HFF-Myc (cell line): ENCODE data around the gene FDPS.
A peak's percentile ranks its signal among the peaks of the same experiment; 100 is the strongest.

Experiments
- DNase-seq: peaks from one replicate; pipeline ENCODE4 v3.0.0-alpha.2; 2011; ENCODE audit warnings: low read depth; ENCODE audit errors: extremely low read depth
- H3K4me3 ChIP-seq: replicated peaks from 2 replicates; pipeline ENCODE4 v1.5.1; 2011; ENCODE audit warnings: low read depth, mild to moderate bottlenecking, control low read depth, low read length
- TF ChIP-seq, protein P1 (sequence below): IDR thresholded peaks from 2 replicates; pipeline ENCODE4 v1.5.1; 2012; ENCODE audit warnings: mild to moderate bottlenecking, low read depth, low read length, control low read depth; ENCODE audit errors: missing control alignments

The FDPS gene

DNA sequence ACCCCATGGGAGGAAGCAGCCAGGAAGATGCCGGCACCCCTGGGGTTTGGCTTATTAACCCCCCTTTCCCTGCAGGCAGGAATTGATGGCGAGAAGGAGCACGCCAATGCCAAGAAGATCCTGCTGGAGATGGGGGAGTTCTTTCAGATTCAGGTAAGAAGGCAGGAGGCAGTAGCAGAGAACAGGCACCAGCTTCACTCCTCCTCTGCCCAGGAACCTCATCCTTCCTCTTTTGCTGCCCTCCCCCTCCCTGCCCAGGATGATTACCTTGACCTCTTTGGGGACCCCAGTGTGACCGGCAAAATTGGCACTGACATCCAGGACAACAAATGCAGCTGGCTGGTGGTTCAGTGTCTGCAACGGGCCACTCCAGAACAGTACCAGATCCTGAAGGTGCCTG, 10.9 kb downstream of the FDPS start:
- no peak for DNase-seq
- H3K4me3 ChIP-seq: no peak overlapping the region
- TF ChIP-seq, protein P1, sequence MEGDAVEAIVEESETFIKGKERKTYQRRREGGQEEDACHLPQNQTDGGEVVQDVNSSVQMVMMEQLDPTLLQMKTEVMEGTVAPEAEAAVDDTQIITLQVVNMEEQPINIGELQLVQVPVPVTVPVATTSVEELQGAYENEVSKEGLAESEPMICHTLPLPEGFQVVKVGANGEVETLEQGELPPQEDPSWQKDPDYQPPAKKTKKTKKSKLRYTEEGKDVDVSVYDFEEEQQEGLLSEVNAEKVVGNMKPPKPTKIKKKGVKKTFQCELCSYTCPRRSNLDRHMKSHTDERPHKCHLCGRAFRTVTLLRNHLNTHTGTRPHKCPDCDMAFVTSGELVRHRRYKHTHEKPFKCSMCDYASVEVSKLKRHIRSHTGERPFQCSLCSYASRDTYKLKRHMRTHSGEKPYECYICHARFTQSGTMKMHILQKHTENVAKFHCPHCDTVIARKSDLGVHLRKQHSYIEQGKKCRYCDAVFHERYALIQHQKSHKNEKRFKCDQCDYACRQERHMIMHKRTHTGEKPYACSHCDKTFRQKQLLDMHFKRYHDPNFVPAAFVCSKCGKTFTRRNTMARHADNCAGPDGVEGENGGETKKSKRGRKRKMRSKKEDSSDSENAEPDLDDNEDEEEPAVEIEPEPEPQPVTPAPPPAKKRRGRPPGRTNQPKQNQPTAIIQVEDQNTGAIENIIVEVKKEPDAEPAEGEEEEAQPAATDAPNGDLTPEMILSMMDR: no peak

GRCh38 chr1:155320252-155320651, 11.6 kb downstream of the FDPS start:
- no peak for DNase-seq
- TF ChIP-seq, protein P1: no peak
- H3K4me3 ChIP-seq: no peak overlapping the region; the same call in 1 of the 2 replicates

DNA sequence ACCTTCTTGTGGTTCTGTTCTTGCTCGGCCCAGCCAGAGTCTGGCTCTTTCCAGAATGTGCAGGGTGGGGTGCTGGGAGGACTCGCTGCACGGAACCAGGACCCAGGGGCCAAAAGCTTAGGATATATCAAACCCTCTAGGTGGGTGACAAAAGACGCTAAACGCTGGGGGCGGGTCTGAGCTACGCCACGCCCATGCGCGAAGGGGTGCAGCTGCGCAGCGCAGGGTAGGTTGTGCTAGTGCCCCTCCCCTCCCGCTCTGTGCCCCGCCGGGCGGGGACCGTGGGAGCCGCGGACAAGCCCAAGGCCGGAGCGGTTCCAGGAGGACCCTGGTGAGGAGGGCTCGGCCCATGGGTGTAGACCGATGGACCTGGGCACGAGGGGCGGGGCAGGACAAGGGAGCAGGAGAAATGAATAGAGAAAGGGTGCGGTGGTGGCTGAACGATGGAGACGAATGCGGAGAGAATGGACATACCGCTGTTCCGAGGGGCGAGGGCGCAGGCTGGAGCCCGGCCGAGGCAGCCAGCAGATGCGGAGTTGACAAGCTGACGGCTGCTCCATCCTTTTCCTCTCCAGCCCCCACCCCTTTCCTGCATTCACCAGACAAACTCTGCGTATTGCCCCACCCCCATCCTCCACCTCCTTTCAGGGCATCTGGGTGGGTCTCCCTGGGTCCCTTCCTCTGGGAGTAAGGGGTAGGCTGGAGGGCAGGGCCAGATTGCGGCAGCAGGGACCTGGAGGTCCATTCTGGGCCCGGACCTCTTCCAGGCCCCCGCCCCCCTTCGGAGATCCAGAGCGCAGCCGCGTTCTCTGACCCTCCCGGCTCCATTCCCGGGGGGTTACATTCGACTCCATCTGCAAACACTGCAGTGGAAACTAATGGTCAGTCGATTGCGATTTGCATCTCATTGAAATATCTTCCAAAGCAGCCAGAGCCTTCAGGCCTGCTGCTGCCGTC, 12.3 kb downstream of the FDPS start, which contains the start of gene RUSC1:
RUSC1 (plus strand) TSS at position 234 of the 957 bp plus-strand sequence. CDS start 880 bp downstream, outside the sequence.
- H3K4me3 ChIP-seq: peak within 1 kb of the TSS; percentile 22
- TF ChIP-seq, protein P1: no peak
- no peak for DNase-seq

GRCh38 chr1:155321639-155322503, 13.2 kb downstream of the FDPS start:
- no peak for DNase-seq
- TF ChIP-seq, protein P1: no peak
- peak overlapping the region; percentile 86 for H3K4me3 ChIP-seq

- H3K4me3 ChIP-seq: peak overlapping the region; percentile 86
- DNase-seq: no peak
- TF ChIP-seq, protein P1: no peak
Measured at GRCh38 chr1:155322571-155322952, 13.9 kb downstream of the FDPS start.

- peak overlapping the region; percentile 86 for H3K4me3 ChIP-seq
- TF ChIP-seq, protein P1: peak; percentile 91
- DNase-seq: peak; percentile 79
Measured at GRCh38 chr1:155322953-155323728, 14.5 kb downstream of the FDPS start.
